HG02970 (cell line): ENCODE measurements around the gene GTF2H4.
"Not testable (repeated sequence)": the region's sequence is repeated elsewhere in the genome, so short reads cannot be mapped to it uniquely, and the experiment has no call there.

Source experiments
- ATAC-seq: cut with Tn5 transposase; IDR thresholded peaks from one replicate; pipeline ENCODE4 v1.9.1; 2021; ENCODE audit warnings: mild to moderate bottlenecking, moderate library complexity, moderate number of reproducible peaks; ENCODE audit not compliant: unreplicated experiment, low FRiP score

GTF2H4 gene

GRCh38 chr6:30893666-30894065, 14.3 kb upstream of the GTF2H4 start:
- ATAC-seq, result no peak

GRCh38 chr6:30894381-30894780, 13.6 kb upstream of the GTF2H4 start:
- ATAC-seq, result no peak

GRCh38 chr6:30894935-30895334, 13.1 kb upstream of the GTF2H4 start:
- ATAC-seq, result no peak

- no peak for ATAC-seq
Measured at GRCh38 chr6:30895343-30895742, 12.7 kb upstream of the GTF2H4 start.

- ATAC-seq, result no peak
Measured at GRCh38 chr6:30896541-30896940, 11.5 kb upstream of the GTF2H4 start.

GRCh38 chr6:30897882-30898281, 10.1 kb upstream of the GTF2H4 start:
- ATAC-seq, result no peak

- ATAC-seq, result no peak
Measured at GRCh38 chr6:30898750-30899360, 9.2 kb upstream of the GTF2H4 start.

- no peak for ATAC-seq
Measured at GRCh38 chr6:30900863-30901417, 7.1 kb upstream of the GTF2H4 start.

- no peak for ATAC-seq
Measured at GRCh38 chr6:30901436-30901835, 6.6 kb upstream of the GTF2H4 start.

- ATAC-seq, result not testable (repeated sequence)
Measured at GRCh38 chr6:30902196-30902595, 5.8 kb upstream of the GTF2H4 start.

- no peak for ATAC-seq
Measured at GRCh38 chr6:30902709-30903108, 5.3 kb upstream of the GTF2H4 start.

GRCh38 chr6:30903236-30903635, 4.8 kb upstream of the GTF2H4 start:
- no peak for ATAC-seq

GRCh38 chr6:30907290-30907757, 683 bp upstream of the GTF2H4 start:
- ATAC-seq, result not testable (repeated sequence)

- no peak for ATAC-seq
Measured at GRCh38 chr6:30908700-30909099, 693 bp downstream of the GTF2H4 start.

GRCh38 chr6:30910473-30910872, 2.5 kb downstream of the GTF2H4 start:
- not testable (repeated sequence) for ATAC-seq

GRCh38 chr6:30912746-30913520, 4.9 kb downstream of the GTF2H4 start:
- ATAC-seq, result no peak

- ATAC-seq, result peak; percentile 8
Measured at GRCh38 chr6:30913721-30914075, 5.7 kb downstream of the GTF2H4 start.

GRCh38 chr6:30914076-30914853, 6.3 kb downstream of the GTF2H4 start, which contains the start of gene VARS2:
Gene VARS2 (plus strand): TSS chr6:30914238. CDS start chr6:30914837, 599 bp downstream.
- ATAC-seq, result peak; percentile 87

- ATAC-seq, result no peak
Measured at GRCh38 chr6:30914854-30915590, 7.0 kb downstream of the GTF2H4 start.

GRCh38 chr6:30915591-30915946, 7.6 kb downstream of the GTF2H4 start:
- ATAC-seq, result no peak
